ENCODE measurements around the gene GLIS1.

The GLIS1 gene

DNA sequence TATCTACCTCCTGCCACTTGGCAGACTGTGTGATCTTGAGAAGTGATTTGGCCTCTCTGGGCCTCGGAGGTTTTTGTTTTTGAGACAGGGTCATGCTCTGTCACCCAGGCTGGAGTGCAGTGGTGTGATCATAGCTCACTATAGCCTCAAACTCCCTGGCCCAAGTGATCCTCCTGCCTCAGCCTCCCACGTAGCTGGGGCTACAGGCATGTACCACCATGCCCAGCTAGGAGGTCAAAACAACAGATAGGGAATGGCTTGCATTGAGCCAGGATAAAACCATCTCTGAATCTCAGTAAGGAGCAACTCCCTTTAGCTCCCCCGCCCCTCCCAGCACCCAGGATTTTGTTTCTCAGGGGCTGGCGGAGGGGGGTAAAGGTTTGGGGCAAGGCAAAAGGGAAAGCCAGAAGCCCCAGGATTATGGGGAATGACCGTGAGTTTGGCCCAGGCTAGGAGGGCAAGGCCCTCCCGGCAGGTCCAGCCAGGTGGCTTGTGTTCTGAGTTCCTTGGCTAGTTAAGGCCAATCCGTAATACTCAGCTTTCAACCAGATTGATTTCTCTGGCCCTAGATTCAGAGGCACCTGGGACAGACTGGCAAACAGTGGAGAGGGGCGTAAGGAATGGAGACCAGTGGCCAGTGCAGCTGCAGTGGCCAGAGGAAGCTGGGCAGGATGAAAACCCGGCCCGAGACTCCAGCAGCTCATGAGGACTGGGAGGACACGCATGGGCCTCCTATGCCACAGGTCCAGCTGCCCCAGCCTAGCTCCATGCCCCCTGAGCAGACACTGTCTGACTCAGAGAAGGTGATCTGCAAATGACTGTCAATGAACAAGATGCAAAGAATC lies 149.7 kb downstream of the GLIS1 start:
- no peak for DNase-seq

- no peak for DNase-seq
Measured at GRCh38 chr1:53588053-53588779, 150.7 kb downstream of the GLIS1 start.

DNA sequence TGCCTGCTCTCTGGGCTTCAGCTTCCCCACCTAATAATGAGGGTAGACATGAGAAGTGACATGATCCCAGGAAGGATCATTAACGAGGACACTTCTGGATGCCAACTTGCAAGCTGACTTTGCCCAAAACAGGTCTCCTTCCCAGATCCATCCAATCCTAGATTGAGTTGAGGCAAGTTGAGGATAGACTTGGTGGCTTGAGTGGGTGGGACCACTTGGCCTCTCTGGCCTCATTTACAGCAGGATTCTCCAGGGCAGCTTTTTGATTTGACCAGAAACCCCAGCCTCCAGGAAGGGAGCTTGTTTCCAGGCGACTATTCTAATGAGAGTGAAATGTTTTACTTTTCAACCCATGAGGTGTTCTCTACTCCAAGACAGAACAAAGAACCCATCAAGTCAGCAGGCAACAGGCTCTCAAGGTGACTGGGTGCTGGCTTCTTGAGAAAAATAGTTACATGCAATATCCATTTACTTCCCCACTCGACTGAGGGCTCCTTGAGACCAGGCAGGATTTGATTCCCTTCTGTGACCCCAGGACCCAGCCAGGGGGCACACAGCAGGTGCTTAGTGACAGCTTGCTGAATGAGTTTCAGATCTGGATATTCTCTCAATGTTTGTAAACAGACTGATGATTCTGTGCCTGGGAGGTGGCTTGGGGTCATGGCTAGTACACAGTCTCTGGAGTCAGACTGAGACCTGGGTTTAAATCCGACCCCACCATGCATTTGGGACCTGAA lies 151.5 kb downstream of the GLIS1 start:
- no peak for DNase-seq

DNA sequence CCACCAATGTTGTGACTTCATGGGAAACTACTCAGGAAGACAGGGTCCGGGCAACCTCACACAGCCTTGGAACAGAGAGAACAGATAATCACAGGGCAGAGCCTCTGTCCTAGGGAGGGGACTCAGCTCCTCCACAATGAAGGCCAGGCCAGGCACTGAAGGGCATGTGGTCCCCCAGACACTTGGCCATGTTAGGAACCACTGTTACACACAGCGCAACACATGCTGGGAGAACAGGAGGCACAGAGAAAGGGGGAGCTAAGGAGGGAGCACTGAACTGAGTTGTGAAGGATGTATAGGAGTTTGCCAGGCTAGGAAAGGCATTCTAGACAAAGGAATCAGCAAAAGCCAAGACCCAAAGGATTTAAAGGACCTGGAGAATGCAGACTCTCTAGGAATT lies 152.2 kb downstream of the GLIS1 start:
- DNase-seq = no peak

- DNase-seq = no peak
Measured at GRCh38 chr1:53585565-53585964, 153.4 kb downstream of the GLIS1 start.

- DNase-seq = no peak
Measured at GRCh38 chr1:53585129-53585528, 153.8 kb downstream of the GLIS1 start.

DNA sequence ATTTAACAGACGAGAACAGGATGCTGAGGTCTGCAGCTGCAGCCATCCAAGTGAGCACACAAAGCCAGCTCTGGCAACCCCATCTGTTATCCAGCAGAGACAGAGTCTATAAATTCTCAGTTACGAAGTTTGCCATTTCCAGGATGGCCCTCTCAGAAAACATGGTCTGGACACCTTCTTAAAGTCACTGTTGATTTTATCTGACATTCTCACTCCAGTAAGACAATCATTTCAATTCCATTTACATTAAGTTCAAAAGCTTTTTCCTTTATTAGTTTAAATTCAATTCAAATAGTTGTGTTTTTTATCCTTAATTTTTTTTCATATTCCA lies 154.2 kb downstream of the GLIS1 start:
- no peak for DNase-seq

DNA sequence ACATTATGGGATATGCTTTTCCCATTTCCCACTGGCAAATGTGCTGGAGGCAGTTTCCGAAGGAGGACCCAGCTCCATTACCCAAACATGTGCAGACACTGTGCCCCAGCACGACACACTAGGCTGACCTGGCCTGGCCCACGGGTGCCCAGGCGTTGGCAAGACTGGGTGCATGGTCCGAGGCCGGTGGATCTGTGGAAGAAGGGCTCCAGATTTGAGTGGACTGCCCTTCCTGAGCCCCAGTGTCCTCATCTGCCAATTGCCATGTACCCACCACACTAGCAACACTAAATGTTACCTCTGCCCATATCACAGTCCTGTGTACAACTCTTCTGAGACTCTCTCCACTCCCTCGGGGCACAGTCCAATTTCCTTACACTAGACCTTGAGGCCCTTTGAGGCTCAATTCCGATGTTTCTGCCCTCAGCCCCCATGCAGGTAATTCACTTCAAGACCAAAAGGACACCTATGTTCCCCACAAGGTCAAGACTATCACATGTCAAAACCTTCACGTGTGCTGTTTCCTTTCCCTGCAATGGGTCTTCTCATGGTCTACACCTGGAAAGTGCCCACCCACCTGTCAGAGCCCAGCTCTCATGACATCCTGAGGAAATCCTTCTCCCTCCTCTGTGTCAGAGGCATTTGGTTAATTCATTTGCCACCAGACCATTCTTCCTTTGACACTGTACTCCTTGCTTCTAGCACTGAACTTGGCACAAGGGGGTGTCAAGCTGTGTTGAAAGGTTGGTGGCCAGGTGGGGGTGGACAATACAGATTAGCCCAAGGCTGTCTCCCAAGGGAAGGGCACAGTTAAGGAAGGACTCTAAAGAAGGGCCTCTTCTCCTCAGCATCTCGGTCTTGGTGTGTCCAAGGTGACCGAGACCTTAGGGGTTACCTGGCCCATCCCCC lies 154.8 kb downstream of the GLIS1 start:
- DNase-seq = no peak

GRCh38 chr1:53583021-53583867 lies 155.7 kb downstream of the GLIS1 start:
- no peak for DNase-seq

- no peak for DNase-seq
Measured at GRCh38 chr1:53582211-53583020, 156.5 kb downstream of the GLIS1 start.

DNA sequence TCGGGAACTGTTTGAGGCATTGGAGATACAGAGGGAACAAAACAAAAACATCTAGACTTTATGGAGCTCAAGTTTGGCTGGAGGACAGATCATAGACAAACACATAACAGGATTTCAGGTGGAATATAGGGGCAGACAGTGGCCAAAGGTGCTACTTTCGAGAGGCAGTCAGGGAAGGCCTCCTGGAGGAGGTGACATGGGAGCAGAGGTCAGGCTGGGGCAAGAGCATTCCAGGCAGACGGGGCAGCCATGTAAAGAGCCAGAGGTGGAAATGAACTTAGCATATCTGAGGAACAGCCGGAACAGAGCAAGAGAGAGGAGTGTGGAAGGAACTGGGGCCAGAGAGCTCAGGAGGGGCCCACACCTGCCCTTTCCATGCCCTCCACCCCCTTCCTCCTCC lies 157.5 kb downstream of the GLIS1 start:
- DNase-seq = no peak

- no peak for DNase-seq
Measured at GRCh38 chr1:53580739-53581475, 158.1 kb downstream of the GLIS1 start.

DNA sequence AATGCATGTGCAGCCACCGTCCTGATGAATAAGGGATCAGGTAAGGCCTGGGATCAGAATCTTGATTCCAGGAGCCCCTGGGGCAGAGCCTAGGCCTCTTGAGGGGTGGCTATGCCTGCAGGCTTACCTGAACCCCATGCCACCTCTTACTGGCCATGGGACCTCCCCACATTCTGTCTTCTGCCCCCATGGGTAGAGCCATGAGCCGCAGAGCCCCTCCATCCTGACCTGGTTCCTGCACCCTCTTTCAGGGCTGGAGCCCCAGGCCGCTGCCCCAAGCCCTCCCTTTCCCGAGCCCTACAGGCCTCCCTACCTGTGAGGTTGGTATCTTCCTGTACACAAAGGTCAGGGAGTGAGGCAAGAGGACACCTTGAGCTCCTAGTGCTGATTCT lies 159.0 kb downstream of the GLIS1 start:
- DNase-seq = no peak

DNA sequence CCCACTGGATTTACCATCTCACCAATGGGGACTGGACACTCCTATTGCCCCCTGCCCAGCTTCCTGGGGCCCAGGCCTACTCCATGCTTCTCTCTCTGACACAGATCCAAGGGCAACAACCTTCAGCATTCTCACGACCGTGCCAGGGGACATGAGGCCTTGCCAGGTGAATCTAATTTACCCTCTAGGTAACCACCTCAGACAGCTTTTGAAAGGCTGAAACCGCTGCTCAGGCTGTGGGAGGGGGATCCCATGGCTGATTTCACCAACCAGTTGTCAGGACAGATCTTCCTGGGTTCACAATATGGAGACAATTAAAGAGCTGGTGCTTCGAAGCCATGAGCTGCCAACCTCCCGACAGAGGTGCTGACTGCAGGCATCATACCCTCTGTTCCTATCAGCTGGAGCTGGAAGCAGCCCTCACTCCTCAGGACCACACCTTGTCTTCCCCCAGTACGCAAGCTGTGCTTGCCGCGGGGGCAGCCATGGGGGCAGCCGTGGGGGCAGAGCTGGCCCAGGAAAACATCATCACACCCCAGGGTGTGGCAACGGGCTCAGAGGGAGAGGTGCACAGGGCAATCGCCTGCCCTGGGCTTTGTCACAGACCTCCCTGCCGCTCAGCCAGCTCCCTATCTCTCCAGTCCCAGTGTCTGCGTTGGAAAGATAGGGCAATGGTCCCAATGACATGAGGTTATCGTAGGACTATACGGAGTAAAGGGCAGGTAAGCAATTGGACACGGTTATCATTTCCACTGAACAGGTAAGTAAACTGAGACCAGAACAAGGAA lies 159.5 kb downstream of the GLIS1 start:
- no peak for DNase-seq

GRCh38 chr1:53578358-53578757 lies 160.6 kb downstream of the GLIS1 start:
- DNase-seq = no peak

DNA sequence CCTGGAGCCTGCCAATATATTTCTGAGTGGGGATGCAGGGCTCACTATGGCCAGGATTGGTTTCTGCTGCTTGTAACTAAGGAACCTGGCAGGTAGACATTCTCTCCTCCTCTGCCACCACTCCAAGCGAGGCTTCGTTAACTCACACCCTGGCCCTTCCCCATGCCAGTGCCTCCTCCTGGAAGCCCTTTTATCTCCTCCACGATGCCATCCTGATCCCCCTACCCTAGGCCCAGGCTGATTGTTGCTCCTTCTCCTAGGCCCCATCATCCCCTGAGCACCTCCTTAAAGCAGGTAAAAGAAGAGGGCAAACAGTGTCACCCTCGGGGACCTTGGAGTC lies 161.2 kb downstream of the GLIS1 start:
- DNase-seq = no peak

GRCh38 chr1:53576866-53577760 lies 161.9 kb downstream of the GLIS1 start:
- no peak for DNase-seq

DNA sequence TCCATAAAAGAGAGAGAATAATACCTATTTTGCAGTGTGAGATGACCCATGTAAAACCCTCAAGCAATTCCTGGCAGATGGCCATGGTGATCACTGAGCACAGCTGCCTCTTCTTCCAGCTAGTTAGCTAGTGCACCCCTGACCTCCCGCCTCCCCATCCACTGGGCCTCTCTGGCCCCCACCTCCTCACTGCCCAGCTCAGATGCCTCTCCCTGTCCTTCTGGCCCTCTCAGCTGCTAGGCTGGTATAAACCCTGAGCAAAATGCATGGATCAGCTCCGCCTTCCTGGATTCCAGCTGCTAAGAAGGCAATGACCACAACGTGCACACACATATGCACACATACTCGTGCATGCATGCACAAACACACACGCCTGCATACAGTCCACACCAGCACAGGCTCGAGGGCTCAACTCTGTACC lies 162.6 kb downstream of the GLIS1 start:
- DNase-seq = no peak

All from activated CD4-positive, CD25-positive, alpha-beta regulatory T cell (primary cell).